HCT116 (cell line): ENCODE measurements around the gene LCLAT1. TPM values are rescaled to one million over a fixed set of nuclear protein-coding genes. Genes with fewer than 3 reads are reported as not detected.

Source experiments
- ATAC-seq: fragments of 200-7000 bp; cut with Tn5 transposase; 2 replicates; pipeline ENCODE4 v1.9.1; 2020; ENCODE audit warnings: mild to moderate bottlenecking, moderate library complexity
- BruUV-seq: library from RNA; stranded (reverse); fragments of 400-500 nt; replicated peaks from 2 replicates; lab custom pipeline; 2021; lab: Mats Ljungman, UMichigan
- CTCF ChIA-PET: fragments of 300-600 bp; sonication (Branson Sonifier 250); formaldehyde crosslinking; loops from one replicate; lab custom pipeline; 2021; ENCODE audit warnings: antibody characterized with exemption; lab: Charles Lee
- POLR2A ChIA-PET: fragments of 300-600, 350-600 bp; sonication (Branson Sonifier 250); formaldehyde crosslinking; loops from one replicate; lab custom pipeline; 2021; ENCODE audit warnings: antibody characterized with exemption; lab: Charles Lee
- RAD21 ChIA-PET, 2 experiments: fragments of 300-600 bp; sonication (Branson Sonifier 250); formaldehyde crosslinking; loops; one replicate each; lab custom pipeline; 2023; ENCODE audit warnings: low total read pairs in 2 of 2; ENCODE audit not compliant: uncharacterized antibody in 2 of 2, unreplicated experiment in 2 of 2, low non-redundant PET in 1 of 2; lab: Charles Lee
- DNase-seq: peaks from one replicate; pipeline ENCODE4 v3.0.0-alpha.2; 2010; ENCODE audit warnings: low read depth, low spot score
- H2AFZ ChIP-seq: fragments of 200-600 bp; shearing (Covaris generic), sonication (generic); 2 replicates; pipeline ENCODE4 v1.6.1; 2017; ENCODE audit warnings: low read depth, mixed run types, mixed read lengths, antibody characterized with exemption, low read length; ENCODE audit not compliant: poor library complexity, severe bottlenecking
- H3K27ac ChIP-seq: 2 replicates; pipeline ENCODE4 v1.5.1; 2012; ENCODE audit warnings: low read depth, low read length
- H3K27me3 ChIP-seq: fragments of 200-600 bp; sonication (generic); 2 replicates; pipeline ENCODE4 v1.6.1; 2016; ENCODE audit warnings: mixed run types, low read length, mixed read lengths; ENCODE audit not compliant: insufficient read depth
- H3K36me3 ChIP-seq, 2 experiments: fragments of 200-500 bp in 1 of 2; fragments of 200-600 bp in 1 of 2; sonication (Bioruptor generic) in 1 of 2; sonication (generic) in 1 of 2; 2 replicates each; pipeline versions ENCODE4 v1.5.1 to v1.6.1; 2014 to 2016; ENCODE audit warnings: low read length in 2 of 2, inconsistent platforms in 1 of 2, mixed read lengths in 1 of 2, mixed run types in 1 of 2; ENCODE audit not compliant: insufficient read depth in 2 of 2, control insufficient read depth in 1 of 2
- H3K4me1 ChIP-seq, 2 experiments: fragments of 200-600 bp in 1 of 2; sonication (generic) in 1 of 2; 2 replicates each; pipeline versions ENCODE4 v1.5.1 to v1.6.1; 2012 to 2017; ENCODE audit warnings: low read length in 2 of 2, inconsistent platforms in 1 of 2, mild to moderate bottlenecking in 1 of 2, mixed read lengths in 1 of 2, mixed run types in 1 of 2, moderate library complexity in 1 of 2; ENCODE audit not compliant: insufficient read depth in 2 of 2, control insufficient read depth in 1 of 2
- H3K4me2 ChIP-seq: fragments of 200-600 bp; sonication (generic); 2 replicates; pipeline ENCODE4 v1.6.1; 2017; ENCODE audit warnings: mixed run types, low read length, mixed read lengths
- H3K4me3 ChIP-seq, 2 experiments: fragments of 200-600 bp in 1 of 2; sonication (generic) in 1 of 2; replicated peaks in 1 of 2; 2 replicates each; pipeline ENCODE4 v1.5.1; 2011 to 2016; ENCODE audit warnings: low read length in 2 of 2, control low read depth in 1 of 2, low read depth in 1 of 2, mild to moderate bottlenecking in 1 of 2, mixed read lengths in 1 of 2, mixed run types in 1 of 2
- H3K79me2 ChIP-seq: fragments of 200-600 bp; sonication (generic); 2 replicates; pipeline ENCODE4 v1.6.1; 2017; ENCODE audit warnings: mild to moderate bottlenecking, mixed run types, low read length, moderate library complexity, mixed read lengths; ENCODE audit not compliant: insufficient read depth
- H3K9ac ChIP-seq: fragments of 200-600 bp; sonication (generic); 2 replicates; pipeline ENCODE4 v1.6.1; 2016; ENCODE audit warnings: low read length, mixed read lengths
- H3K9me2 ChIP-seq: fragments of 200-600 bp; sonication (generic), shearing (Covaris generic); 2 replicates; pipeline ENCODE4 v1.6.1; 2017; ENCODE audit warnings: mixed run types, mild to moderate bottlenecking, moderate library complexity; ENCODE audit not compliant: insufficient read depth
- H3K9me3 ChIP-seq, 2 experiments: fragments of 200-500 bp in 1 of 2; fragments of 200-600 bp in 1 of 2; sonication (Bioruptor generic) in 1 of 2; sonication (generic) in 1 of 2; 2 replicates each; pipeline ENCODE4 v1.6.1; 2014 to 2017; ENCODE audit warnings: low read length in 2 of 2, mixed read lengths in 2 of 2, inconsistent platforms in 1 of 2, low read depth in 1 of 2, mild to moderate bottlenecking in 1 of 2, mixed run types in 1 of 2, moderate library complexity in 1 of 2; ENCODE audit not compliant: control insufficient read depth in 1 of 2, insufficient read depth in 1 of 2
- H4K20me1 ChIP-seq: fragments of 200-600 bp; sonication (generic), shearing (Covaris generic); 2 replicates; pipeline ENCODE4 v1.6.1; 2017; ENCODE audit warnings: mixed run types, mild to moderate bottlenecking, moderate library complexity; ENCODE audit not compliant: insufficient read depth
- CBX3 ChIP-seq: IDR thresholded peaks from 2 replicates; pipeline ENCODE4 v1.6.1; 2012; ENCODE audit warnings: low read depth
- EGR1 ChIP-seq: IDR thresholded peaks from 2 replicates; pipeline ENCODE4 v1.6.1; 2012; ENCODE audit warnings: low read depth
- ELF1 ChIP-seq: IDR thresholded peaks from 2 replicates; pipeline ENCODE4 v1.6.1; 2012; ENCODE audit warnings: low read depth, borderline replicate concordance
- EZH2phosphoT487 ChIP-seq: fragments of 200-600 bp; IDR thresholded peaks from 2 replicates; pipeline ENCODE4 v1.6.1; 2018; ENCODE audit warnings: antibody characterized with exemption, borderline replicate concordance
- FOSL1 ChIP-seq: IDR thresholded peaks from 2 replicates; pipeline ENCODE4 v1.6.1; 2012; ENCODE audit warnings: low read depth
- JUND ChIP-seq: IDR thresholded peaks from 2 replicates; pipeline ENCODE4 v1.6.1; 2012
- POLR2AphosphoS5 ChIP-seq: IDR thresholded peaks from 2 replicates; pipeline ENCODE4 v1.6.1; 2011; ENCODE audit warnings: mild to moderate bottlenecking, low read depth, low read length, moderate library complexity
- SIN3A ChIP-seq: IDR thresholded peaks from 2 replicates; pipeline ENCODE4 v1.6.1; 2012; ENCODE audit warnings: low read depth
- SP1 ChIP-seq: IDR thresholded peaks from 2 replicates; pipeline ENCODE4 v1.6.1; 2012; ENCODE audit warnings: low read depth
- SRF ChIP-seq: IDR thresholded peaks from 2 replicates; pipeline ENCODE4 v1.6.1; 2012; ENCODE audit warnings: low read depth
- TCF7L2 ChIP-seq: IDR thresholded peaks from 2 replicates; pipeline ENCODE4 v1.7.0; 2011; ENCODE audit warnings: borderline replicate concordance, inconsistent platforms; ENCODE audit not compliant: insufficient read depth, insufficient read length; ENCODE audit errors: extremely low read depth
- YY1 ChIP-seq: IDR thresholded peaks from 2 replicates; pipeline ENCODE4 v1.6.1; 2011; ENCODE audit warnings: low read length, low read depth, moderate library complexity, mild to moderate bottlenecking; ENCODE audit not compliant: insufficient replicate concordance; ENCODE audit errors: extremely low read depth
- intact Hi-C: fragments of 100-400 bp; cut with micrococcal nuclease; formaldehyde crosslinking; loops from 2 replicates; pipeline ENCODE4 v1.10.0; 2022
- total RNA-seq: library from RNA; stranded (reverse); gene quantifications from one replicate; pipeline ENCODE4 v1.2.1, GENCODE V29; 2021; ENCODE audit not compliant: unreplicated experiment
- TF ChIP-seq, protein P1 (sequence below): IDR thresholded peaks from 2 replicates; pipeline ENCODE4 v1.6.1; 2012; ENCODE audit warnings: low read depth
- TF ChIP-seq, protein P2 (sequence below): IDR thresholded peaks from 2 replicates; pipeline ENCODE4 v1.6.1; 2011; ENCODE audit warnings: mild to moderate bottlenecking, low read length, moderate library complexity; ENCODE audit not compliant: insufficient replicate concordance; ENCODE audit errors: extremely low read depth
- TF ChIP-seq, protein P3 (sequence below): IDR thresholded peaks from 2 replicates; pipeline ENCODE4 v1.6.1; 2012

LCLAT1 gene
- total RNA-seq, 1 experiment from 2014 or later: 36.2 TPM

DNA sequence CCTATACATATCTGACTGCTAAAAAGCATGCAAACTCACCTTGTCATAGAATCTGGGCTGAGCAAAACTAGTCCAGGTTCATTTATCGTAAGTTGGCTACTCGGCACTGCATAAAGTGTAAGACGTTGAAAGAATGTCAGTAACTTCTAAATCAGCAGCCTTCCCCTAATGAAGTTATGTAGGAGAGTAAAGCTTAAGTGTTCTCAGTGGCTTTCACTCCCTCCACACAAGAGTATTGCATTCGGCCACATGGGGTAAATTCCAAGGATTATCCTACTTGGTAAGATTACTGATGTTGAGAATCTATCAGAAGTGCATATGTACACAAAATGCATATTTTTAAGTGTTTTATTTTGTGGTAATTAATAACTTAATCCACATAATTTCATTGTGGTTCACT lies 130.1 kb downstream of the LCLAT1 start:
- no peak overlapping the region for H2AFZ ChIP-seq
- H4K20me1 ChIP-seq: no peaks in the 10 kb centered on the region; the same call in 1 of the 2 replicates
- POLR2A ChIA-PET: no interaction called here
- intact Hi-C loops: no loop called here
- H3K9me3 ChIP-seq: no peaks in the 10 kb centered on the region
- no peaks in the 10 kb centered on the region for H3K9me2 ChIP-seq
- H3K27ac ChIP-seq: no peak overlapping the region
- no peak overlapping the region for H3K9ac ChIP-seq
- DNase-seq: no peak
- ATAC-seq: no peak
- CTCF ChIA-PET: no interaction called here
- no peaks in the 10 kb centered on the region for H3K79me2 ChIP-seq
- H3K27me3 ChIP-seq: no peaks in the 10 kb centered on the region
- no peak overlapping the region for H3K4me3 ChIP-seq
- no peak overlapping the region for H3K4me2 ChIP-seq
- RAD21 ChIA-PET: no interaction called here
- no TSS peak for BruUV-seq
- TF ChIP-seq POLR2AphosphoS5 (no peak), TCF7L2 (no peak), SIN3A (no peak), EZH2phosphoT487 (no peak)
- TF ChIP-seq, protein P1, sequence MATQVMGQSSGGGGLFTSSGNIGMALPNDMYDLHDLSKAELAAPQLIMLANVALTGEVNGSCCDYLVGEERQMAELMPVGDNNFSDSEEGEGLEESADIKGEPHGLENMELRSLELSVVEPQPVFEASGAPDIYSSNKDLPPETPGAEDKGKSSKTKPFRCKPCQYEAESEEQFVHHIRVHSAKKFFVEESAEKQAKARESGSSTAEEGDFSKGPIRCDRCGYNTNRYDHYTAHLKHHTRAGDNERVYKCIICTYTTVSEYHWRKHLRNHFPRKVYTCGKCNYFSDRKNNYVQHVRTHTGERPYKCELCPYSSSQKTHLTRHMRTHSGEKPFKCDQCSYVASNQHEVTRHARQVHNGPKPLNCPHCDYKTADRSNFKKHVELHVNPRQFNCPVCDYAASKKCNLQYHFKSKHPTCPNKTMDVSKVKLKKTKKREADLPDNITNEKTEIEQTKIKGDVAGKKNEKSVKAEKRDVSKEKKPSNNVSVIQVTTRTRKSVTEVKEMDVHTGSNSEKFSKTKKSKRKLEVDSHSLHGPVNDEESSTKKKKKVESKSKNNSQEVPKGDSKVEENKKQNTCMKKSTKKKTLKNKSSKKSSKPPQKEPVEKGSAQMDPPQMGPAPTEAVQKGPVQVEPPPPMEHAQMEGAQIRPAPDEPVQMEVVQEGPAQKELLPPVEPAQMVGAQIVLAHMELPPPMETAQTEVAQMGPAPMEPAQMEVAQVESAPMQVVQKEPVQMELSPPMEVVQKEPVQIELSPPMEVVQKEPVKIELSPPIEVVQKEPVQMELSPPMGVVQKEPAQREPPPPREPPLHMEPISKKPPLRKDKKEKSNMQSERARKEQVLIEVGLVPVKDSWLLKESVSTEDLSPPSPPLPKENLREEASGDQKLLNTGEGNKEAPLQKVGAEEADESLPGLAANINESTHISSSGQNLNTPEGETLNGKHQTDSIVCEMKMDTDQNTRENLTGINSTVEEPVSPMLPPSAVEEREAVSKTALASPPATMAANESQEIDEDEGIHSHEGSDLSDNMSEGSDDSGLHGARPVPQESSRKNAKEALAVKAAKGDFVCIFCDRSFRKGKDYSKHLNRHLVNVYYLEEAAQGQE: no peak
- H3K4me1 ChIP-seq: no peaks in the 10 kb centered on the region
- H3K36me3 ChIP-seq: no peaks in the 10 kb centered on the region

DNA sequence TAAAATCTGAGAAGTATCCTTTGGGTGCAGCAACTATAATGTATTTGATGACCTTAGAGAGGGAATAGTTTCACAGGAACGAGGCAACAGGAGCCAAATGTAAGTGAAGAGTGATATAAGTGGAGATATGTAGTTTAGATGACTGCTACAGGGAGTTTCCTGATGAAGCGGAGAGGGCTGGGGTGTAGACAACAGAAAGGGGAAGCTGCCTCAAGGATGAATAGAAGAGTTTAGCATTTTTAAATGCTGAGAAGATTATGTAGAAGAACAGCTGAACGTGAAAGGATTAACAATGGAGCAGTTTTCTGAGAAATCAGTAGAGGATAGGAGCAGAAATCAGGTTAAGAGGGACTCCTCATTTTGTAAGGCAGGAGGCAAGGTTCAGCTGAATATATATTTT lies 133.3 kb downstream of the LCLAT1 start:
- CTCF ChIA-PET: no interaction called here
- no peak for DNase-seq
- no peak overlapping the region for H3K4me2 ChIP-seq
- TF ChIP-seq, protein P2, sequence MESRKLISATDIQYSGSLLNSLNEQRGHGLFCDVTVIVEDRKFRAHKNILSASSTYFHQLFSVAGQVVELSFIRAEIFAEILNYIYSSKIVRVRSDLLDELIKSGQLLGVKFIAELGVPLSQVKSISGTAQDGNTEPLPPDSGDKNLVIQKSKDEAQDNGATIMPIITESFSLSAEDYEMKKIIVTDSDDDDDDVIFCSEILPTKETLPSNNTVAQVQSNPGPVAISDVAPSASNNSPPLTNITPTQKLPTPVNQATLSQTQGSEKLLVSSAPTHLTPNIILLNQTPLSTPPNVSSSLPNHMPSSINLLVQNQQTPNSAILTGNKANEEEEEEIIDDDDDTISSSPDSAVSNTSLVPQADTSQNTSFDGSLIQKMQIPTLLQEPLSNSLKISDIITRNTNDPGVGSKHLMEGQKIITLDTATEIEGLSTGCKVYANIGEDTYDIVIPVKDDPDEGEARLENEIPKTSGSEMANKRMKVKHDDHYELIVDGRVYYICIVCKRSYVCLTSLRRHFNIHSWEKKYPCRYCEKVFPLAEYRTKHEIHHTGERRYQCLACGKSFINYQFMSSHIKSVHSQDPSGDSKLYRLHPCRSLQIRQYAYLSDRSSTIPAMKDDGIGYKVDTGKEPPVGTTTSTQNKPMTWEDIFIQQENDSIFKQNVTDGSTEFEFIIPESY: no peak
- TF ChIP-seq POLR2AphosphoS5 (no peak), EZH2phosphoT487 (no peak), SRF (no peak), YY1 (no peak), SP1 (no peak), JUND (no peak), ELF1 (no peak), EGR1 (no peak), FOSL1 (no peak), CBX3 (no peak)
- TF ChIP-seq, protein P3, sequence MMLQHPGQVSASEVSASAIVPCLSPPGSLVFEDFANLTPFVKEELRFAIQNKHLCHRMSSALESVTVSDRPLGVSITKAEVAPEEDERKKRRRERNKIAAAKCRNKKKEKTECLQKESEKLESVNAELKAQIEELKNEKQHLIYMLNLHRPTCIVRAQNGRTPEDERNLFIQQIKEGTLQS: no peak

More for the DNA sequence above, 133.3 kb downstream of the LCLAT1 start:
- H2AFZ ChIP-seq: no peak overlapping the region
- intact Hi-C loops: no loop called here
- no peak overlapping the region for H3K9ac ChIP-seq
- RAD21 ChIA-PET: no interaction called here
- ATAC-seq: no peak
- POLR2A ChIA-PET: no interaction called here
- no peaks in the 10 kb centered on the region for H3K79me2 ChIP-seq
- H3K36me3 ChIP-seq: no peaks in the 10 kb centered on the region
- BruUV-seq: no TSS peak
- no peaks in the 10 kb centered on the region for H3K27me3 ChIP-seq
- H3K9me3 ChIP-seq: no peaks in the 10 kb centered on the region
- H4K20me1 ChIP-seq: no peaks in the 10 kb centered on the region
- H3K4me1 ChIP-seq: no peaks in the 10 kb centered on the region
- no peak overlapping the region for H3K4me3 ChIP-seq
- no peak overlapping the region for H3K27ac ChIP-seq
- no peaks in the 10 kb centered on the region for H3K9me2 ChIP-seq
